ENCODE data around the gene POLD3.

The POLD3 gene, protein sequence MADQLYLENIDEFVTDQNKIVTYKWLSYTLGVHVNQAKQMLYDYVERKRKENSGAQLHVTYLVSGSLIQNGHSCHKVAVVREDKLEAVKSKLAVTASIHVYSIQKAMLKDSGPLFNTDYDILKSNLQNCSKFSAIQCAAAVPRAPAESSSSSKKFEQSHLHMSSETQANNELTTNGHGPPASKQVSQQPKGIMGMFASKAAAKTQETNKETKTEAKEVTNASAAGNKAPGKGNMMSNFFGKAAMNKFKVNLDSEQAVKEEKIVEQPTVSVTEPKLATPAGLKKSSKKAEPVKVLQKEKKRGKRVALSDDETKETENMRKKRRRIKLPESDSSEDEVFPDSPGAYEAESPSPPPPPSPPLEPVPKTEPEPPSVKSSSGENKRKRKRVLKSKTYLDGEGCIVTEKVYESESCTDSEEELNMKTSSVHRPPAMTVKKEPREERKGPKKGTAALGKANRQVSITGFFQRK

GRCh38 chr11:74592441-74593362 lies at the start of gene POLD3:
Gene POLD3, plus strand, starts transcription at chr11:74592582. Its CDS starts 77 bp downstream, at chr11:74592659.
- peak; percentile 96 for DNase-seq
- H3K27ac Mint-ChIP-seq, result peak within 1 kb of the TSS; percentile 99
- TF ChIP-seq CTCF (IDR thresholded peaks at IDR 0.05), result no peak
- H3K4me3 Mint-ChIP-seq, result peak within 1 kb of the TSS; percentile 97
- peaks cover 12% of the 10 kb centered on the region for H3K27me3 Mint-ChIP-seq (ENCODE audit: low read depth, poor library complexity)
- H3K4me1 Mint-ChIP-seq, result peaks cover 33% of the 10 kb centered on the region
- H3K36me3 Mint-ChIP-seq (ENCODE audit: low read depth), result peaks cover 34% of the 10 kb centered on the region
- peaks cover 19% of the 10 kb centered on the region for H3K9me3 Mint-ChIP-seq

DNA sequence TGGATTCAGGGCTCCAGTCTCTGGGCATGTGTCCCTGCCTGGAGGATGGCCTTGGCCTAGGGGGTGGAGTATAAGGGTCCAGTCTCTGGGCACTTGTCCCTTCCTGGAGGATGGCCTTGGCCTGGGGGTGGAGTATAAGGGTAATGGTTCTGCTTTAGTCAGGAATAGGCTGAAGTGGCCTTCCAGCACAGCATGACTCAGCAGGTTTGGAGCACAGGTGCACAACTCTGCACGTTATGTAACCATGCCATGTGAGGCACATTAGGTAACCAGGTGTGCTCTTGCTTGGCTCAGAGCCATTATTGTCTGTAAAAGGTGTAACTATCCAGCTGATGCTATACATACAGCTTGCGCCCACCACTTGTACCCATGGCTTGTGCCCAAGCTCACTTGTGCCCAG lies 48.4 kb upstream of the POLD3 start:
- DNase-seq, result no peak
- H3K27me3 Mint-ChIP-seq (ENCODE audit: low read depth, poor library complexity), result peaks cover 2% of the 10 kb centered on the region
- no peak overlapping the region for H3K4me3 Mint-ChIP-seq
- H3K4me1 Mint-ChIP-seq, result no peaks in the 10 kb centered on the region
- H3K36me3 Mint-ChIP-seq (ENCODE audit: low read depth), result no peaks in the 10 kb centered on the region
- peaks cover 49% of the 10 kb centered on the region for H3K9me3 Mint-ChIP-seq
- H3K27ac Mint-ChIP-seq, result no peak overlapping the region
- TF ChIP-seq CTCF (IDR thresholded peaks at IDR 0.05), result no peak

DNA sequence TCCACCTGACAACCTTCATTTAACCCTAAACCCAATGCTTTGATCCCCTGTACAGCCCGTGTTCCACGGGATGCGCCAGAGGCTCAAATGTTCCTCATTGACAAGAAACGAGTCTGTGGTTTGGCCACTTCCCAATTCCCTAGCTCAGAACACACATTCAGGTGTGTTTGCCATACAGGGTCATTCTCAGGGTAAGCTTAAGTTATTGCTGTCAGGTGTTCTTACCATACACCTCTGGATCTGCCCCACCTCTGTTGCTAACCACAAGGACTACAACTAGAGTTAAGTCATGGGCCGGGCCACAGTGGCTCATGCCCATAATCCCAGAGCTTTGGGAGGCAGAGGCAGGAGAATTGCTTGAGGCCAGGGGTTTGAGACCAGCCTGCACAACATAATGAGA lies 45.6 kb upstream of the POLD3 start:
- no peak for DNase-seq
- TF ChIP-seq CTCF (IDR thresholded peaks at IDR 0.05), result no peak
- peaks cover 3% of the 10 kb centered on the region for H3K27me3 Mint-ChIP-seq (ENCODE audit: low read depth, poor library complexity)
- no peaks in the 10 kb centered on the region for H3K4me1 Mint-ChIP-seq
- H3K36me3 Mint-ChIP-seq (ENCODE audit: low read depth), result no peaks in the 10 kb centered on the region
- peaks cover 33% of the 10 kb centered on the region for H3K9me3 Mint-ChIP-seq
- no peak overlapping the region for H3K27ac Mint-ChIP-seq
- H3K4me3 Mint-ChIP-seq, result no peak overlapping the region

GRCh38 chr11:74550991-74551753 lies 41.2 kb upstream of the POLD3 start:
- H3K27me3 Mint-ChIP-seq (ENCODE audit: low read depth, poor library complexity), result peaks cover 4% of the 10 kb centered on the region
- H3K4me3 Mint-ChIP-seq, result no peak overlapping the region
- H3K9me3 Mint-ChIP-seq, result no peaks in the 10 kb centered on the region
- no peak for TF ChIP-seq CTCF (IDR thresholded peaks at IDR 0.05)
- H3K36me3 Mint-ChIP-seq (ENCODE audit: low read depth), result no peaks in the 10 kb centered on the region
- H3K27ac Mint-ChIP-seq, result no peak overlapping the region
- no peak for DNase-seq
- no peaks in the 10 kb centered on the region for H3K4me1 Mint-ChIP-seq

GRCh38 chr11:74551754-74552145 lies 40.6 kb upstream of the POLD3 start:
- DNase-seq, result no peak
- no peak overlapping the region for H3K4me3 Mint-ChIP-seq
- H3K27ac Mint-ChIP-seq, result no peak overlapping the region
- peaks cover 4% of the 10 kb centered on the region for H3K27me3 Mint-ChIP-seq (ENCODE audit: low read depth, poor library complexity)
- H3K4me1 Mint-ChIP-seq, result no peaks in the 10 kb centered on the region
- no peak for TF ChIP-seq CTCF (IDR thresholded peaks at IDR 0.05)
- no peaks in the 10 kb centered on the region for H3K9me3 Mint-ChIP-seq
- H3K36me3 Mint-ChIP-seq (ENCODE audit: low read depth), result no peaks in the 10 kb centered on the region

All from nephron progenitor cell (in vitro differentiated cells).